ENCODE measurements around the gene LCN12.

LCN12 gene

GRCh38 chr9:136994888-136995230, 42.8 kb downstream of the LCN12 start:
- no peak for DNase-seq (ENCODE audit: low read depth in 1 of 2, low spot score in 1 of 2)
- TF ChIP-seq CTCF (IDR thresholded peaks at IDR 0.05; ENCODE audit: insufficient read depth, low read length): no peak
- no peak for TF ChIP-seq REST (IDR thresholded peaks at IDR 0.05; ENCODE audit: insufficient replicate concordance, low read depth)
- no peak for TF ChIP-seq SPI1 (IDR thresholded peaks at IDR 0.05; ENCODE audit: borderline replicate concordance, low read depth)
- TF ChIP-seq POLR2AphosphoS5 (IDR thresholded peaks at IDR 0.05; ENCODE audit: low read depth): no peak
- TF ChIP-seq GABPA (IDR thresholded peaks at IDR 0.05; ENCODE audit: low read depth): no peak
- no peaks in the 10 kb centered on the region for H3K27me3 ChIP-seq (ENCODE audit: insufficient read depth, poor library complexity, severe bottlenecking)
- no peak overlapping the region for H3K27ac ChIP-seq (replicated peaks)
- no peak overlapping the region for H3K4me3 ChIP-seq (replicated peaks; ENCODE audit: insufficient read depth, low read length)

GRCh38 chr9:136995362-136995761, 43.3 kb downstream of the LCN12 start:
- no peak for TF ChIP-seq CTCF (IDR thresholded peaks at IDR 0.05; ENCODE audit: insufficient read depth, low read length)
- TF ChIP-seq GABPA (IDR thresholded peaks at IDR 0.05; ENCODE audit: low read depth): no peak
- no peak for TF ChIP-seq REST (IDR thresholded peaks at IDR 0.05; ENCODE audit: insufficient replicate concordance, low read depth)
- no peak for TF ChIP-seq POLR2AphosphoS5 (IDR thresholded peaks at IDR 0.05; ENCODE audit: low read depth)
- no peak for TF ChIP-seq SPI1 (IDR thresholded peaks at IDR 0.05; ENCODE audit: borderline replicate concordance, low read depth)
- Histone ChIP-seq H3K27ac (replicated peaks) (no peak overlapping the region), H3K4me3 (replicated peaks; ENCODE audit: insufficient read depth, low read length) (no peak overlapping the region), H3K27me3 (ENCODE audit: insufficient read depth, poor library complexity, severe bottlenecking) (no peaks in the 10 kb centered on the region)
- no peak for DNase-seq (ENCODE audit: low read depth in 1 of 2, low spot score in 1 of 2)

- Histone ChIP-seq H3K4me3 (replicated peaks; ENCODE audit: insufficient read depth, low read length) (no peak overlapping the region), H3K27ac (replicated peaks) (no peak overlapping the region), H3K27me3 (ENCODE audit: insufficient read depth, poor library complexity, severe bottlenecking) (no peaks in the 10 kb centered on the region)
- no peak for DNase-seq (ENCODE audit: low read depth in 1 of 2, low spot score in 1 of 2)
- TF ChIP-seq SPI1 (IDR thresholded peaks at IDR 0.05; ENCODE audit: borderline replicate concordance, low read depth): no peak
Measured at GRCh38 chr9:136995772-136996311, 43.8 kb downstream of the LCN12 start.

- no peaks in the 10 kb centered on the region for H3K27me3 ChIP-seq (ENCODE audit: insufficient read depth, poor library complexity, severe bottlenecking)
- no peak within 1 kb of the TSS for H3K4me3 ChIP-seq (replicated peaks; ENCODE audit: insufficient read depth, low read length)
- DNase-seq (ENCODE audit: low read depth in 1 of 2, low spot score in 1 of 2): peak; percentile 19 to 60
- no peak within 1 kb of the TSS for H3K27ac ChIP-seq (replicated peaks)
- TF ChIP-seq SPI1 (IDR thresholded peaks at IDR 0.05; ENCODE audit: borderline replicate concordance, low read depth) (no peak; the same call in 1 of the 2 replicates), POLR2AphosphoS5 (IDR thresholded peaks at IDR 0.05; ENCODE audit: low read depth) (no peak; the same call in 1 of the 2 replicates), GABPA (IDR thresholded peaks at IDR 0.05; ENCODE audit: low read depth) (no peak), REST (IDR thresholded peaks at IDR 0.05; ENCODE audit: insufficient replicate concordance, low read depth) (no peak), CTCF (IDR thresholded peaks at IDR 0.05; ENCODE audit: insufficient read depth, low read length) (no peak)
Measured at GRCh38 chr9:136996361-136997292, 44.6 kb downstream of the LCN12 start, which contains the start of gene CLIC3. Gene CLIC3 (minus strand): TSS chr9:136996568. CDS start chr9:136996543, 25 bp downstream.

Data from HL-60 (cell line).